HEK293T (cell line): ENCODE data around the gene CSNK1G1.
"Not testable (repeated sequence)": the region's sequence is repeated elsewhere in the genome, so short reads cannot be mapped to it uniquely, and the experiment has no call there.

Experiments
- FOXM1 ChIP-seq: fragments of 450-650 bp; IDR thresholded peaks from 2 replicates; pipeline ENCODE4 v1.6.1; 2017; ENCODE audit warnings: mild to moderate bottlenecking, borderline replicate concordance
- ZNF384 ChIP-seq: fragments of 450-650 bp; IDR thresholded peaks from 2 replicates; pipeline ENCODE4 v1.6.1; 2016

- not testable (repeated sequence) for TF ChIP-seq FOXM1, ZNF384
Measured at GRCh38 chr15:64326975-64327374, 29.0 kb downstream of the CSNK1G1 start.
